Nephron progenitor cell (in vitro differentiated cells): ENCODE results near the gene WDR59.

Experiments
- DNase-seq: peaks from one replicate; pipeline ENCODE4 v3.0.0; 2021
- H3K27ac Mint-ChIP-seq: 2 replicates; pipeline ENCODE4 v1.8.0; 2021; ENCODE audit warnings: mild to moderate bottlenecking, moderate library complexity, mixed read lengths
- H3K27me3 Mint-ChIP-seq: 2 replicates; pipeline ENCODE4 v1.8.0; 2021; ENCODE audit warnings: mild to moderate bottlenecking, low read depth, mixed read lengths; ENCODE audit not compliant: poor library complexity
- H3K36me3 Mint-ChIP-seq: 2 replicates; pipeline ENCODE4 v1.8.0; 2021; ENCODE audit warnings: low read depth, mixed read lengths
- H3K4me1 Mint-ChIP-seq: 2 replicates; pipeline ENCODE4 v1.8.0; 2021; ENCODE audit warnings: mixed read lengths
- H3K4me3 Mint-ChIP-seq: 2 replicates; pipeline ENCODE4 v1.8.0; 2021; ENCODE audit warnings: mild to moderate bottlenecking, moderate library complexity, mixed read lengths
- H3K9me3 Mint-ChIP-seq: 2 replicates; pipeline ENCODE4 v1.8.0; 2021; ENCODE audit warnings: mild to moderate bottlenecking, moderate library complexity, mixed read lengths
- CTCF ChIP-seq: fragments of 200-600 bp; sonication (generic); IDR thresholded peaks from 2 replicates; pipeline ENCODE4 v1.5.0; 2021; ENCODE audit warnings: antibody characterized with exemption

Gene WDR59, protein sequence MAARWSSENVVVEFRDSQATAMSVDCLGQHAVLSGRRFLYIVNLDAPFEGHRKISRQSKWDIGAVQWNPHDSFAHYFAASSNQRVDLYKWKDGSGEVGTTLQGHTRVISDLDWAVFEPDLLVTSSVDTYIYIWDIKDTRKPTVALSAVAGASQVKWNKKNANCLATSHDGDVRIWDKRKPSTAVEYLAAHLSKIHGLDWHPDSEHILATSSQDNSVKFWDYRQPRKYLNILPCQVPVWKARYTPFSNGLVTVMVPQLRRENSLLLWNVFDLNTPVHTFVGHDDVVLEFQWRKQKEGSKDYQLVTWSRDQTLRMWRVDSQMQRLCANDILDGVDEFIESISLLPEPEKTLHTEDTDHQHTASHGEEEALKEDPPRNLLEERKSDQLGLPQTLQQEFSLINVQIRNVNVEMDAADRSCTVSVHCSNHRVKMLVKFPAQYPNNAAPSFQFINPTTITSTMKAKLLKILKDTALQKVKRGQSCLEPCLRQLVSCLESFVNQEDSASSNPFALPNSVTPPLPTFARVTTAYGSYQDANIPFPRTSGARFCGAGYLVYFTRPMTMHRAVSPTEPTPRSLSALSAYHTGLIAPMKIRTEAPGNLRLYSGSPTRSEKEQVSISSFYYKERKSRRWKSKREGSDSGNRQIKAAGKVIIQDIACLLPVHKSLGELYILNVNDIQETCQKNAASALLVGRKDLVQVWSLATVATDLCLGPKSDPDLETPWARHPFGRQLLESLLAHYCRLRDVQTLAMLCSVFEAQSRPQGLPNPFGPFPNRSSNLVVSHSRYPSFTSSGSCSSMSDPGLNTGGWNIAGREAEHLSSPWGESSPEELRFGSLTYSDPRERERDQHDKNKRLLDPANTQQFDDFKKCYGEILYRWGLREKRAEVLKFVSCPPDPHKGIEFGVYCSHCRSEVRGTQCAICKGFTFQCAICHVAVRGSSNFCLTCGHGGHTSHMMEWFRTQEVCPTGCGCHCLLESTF

GRCh38 chr16:74984529-74985296 lies at the start of gene WDR59:
TSS of gene WDR59 (minus strand) at chr16:74985123. CDS start at chr16:74985017, 106 bp downstream.
- peak within 1 kb of the TSS; percentile 88 for H3K4me3 Mint-ChIP-seq
- peaks cover 4% of the 10 kb centered on the region for H3K36me3 Mint-ChIP-seq
- peaks cover 16% of the 10 kb centered on the region for H3K4me1 Mint-ChIP-seq
- no peaks in the 10 kb centered on the region for H3K9me3 Mint-ChIP-seq
- peak; percentile 98 for DNase-seq
- H3K27ac Mint-ChIP-seq = no peak within 1 kb of the TSS
- H3K27me3 Mint-ChIP-seq = peaks cover 11% of the 10 kb centered on the region
- TF ChIP-seq CTCF = no peak

- Mint-ChIP-seq H3K9me3 (peaks cover 34% of the 10 kb centered on the region), H3K4me3 (no peak overlapping the region), H3K4me1 (peaks cover 5% of the 10 kb centered on the region), H3K27me3 (no peaks in the 10 kb centered on the region), H3K27ac (no peak overlapping the region), H3K36me3 (peaks cover 57% of the 10 kb centered on the region)
- DNase-seq = no peak
- TF ChIP-seq CTCF = no peak
Observed at GRCh38 chr16:75032655-75033054, 47.7 kb upstream of the WDR59 start.

GRCh38 chr16:75029854-75030253 lies 44.9 kb upstream of the WDR59 start:
- Mint-ChIP-seq H3K9me3 (peaks cover 17% of the 10 kb centered on the region), H3K27me3 (no peaks in the 10 kb centered on the region), H3K36me3 (peaks cover 35% of the 10 kb centered on the region), H3K4me3 (no peak overlapping the region), H3K4me1 (peaks cover 17% of the 10 kb centered on the region), H3K27ac (no peak overlapping the region)
- no peak for DNase-seq
- TF ChIP-seq CTCF = no peak

- H3K27me3 Mint-ChIP-seq = no peaks in the 10 kb centered on the region
- TF ChIP-seq CTCF = no peak
- H3K4me3 Mint-ChIP-seq = no peak overlapping the region
- no peak for DNase-seq
- H3K9me3 Mint-ChIP-seq = peaks cover 13% of the 10 kb centered on the region
- H3K4me1 Mint-ChIP-seq = peaks cover 17% of the 10 kb centered on the region
- peaks cover 35% of the 10 kb centered on the region for H3K36me3 Mint-ChIP-seq
- no peak overlapping the region for H3K27ac Mint-ChIP-seq
Observed at GRCh38 chr16:75028544-75029135, 43.7 kb upstream of the WDR59 start.

- H3K36me3 Mint-ChIP-seq = peaks cover 42% of the 10 kb centered on the region
Observed at GRCh38 chr16:75027520-75028300, 42.8 kb upstream of the WDR59 start.

More at GRCh38 chr16:75027520-75028300, 42.8 kb upstream of the WDR59 start:
- DNase-seq = no peak
- peaks cover 17% of the 10 kb centered on the region for H3K9me3 Mint-ChIP-seq
- no peak for TF ChIP-seq CTCF
- H3K27me3 Mint-ChIP-seq = no peaks in the 10 kb centered on the region
- H3K4me3 Mint-ChIP-seq = no peak overlapping the region
- peaks cover 22% of the 10 kb centered on the region for H3K4me1 Mint-ChIP-seq
- H3K27ac Mint-ChIP-seq = no peak overlapping the region
